NCI-H187 (cell line): Measurements from ENCODE around the gene STON2.
"Not testable (repeated sequence)": the region's sequence is repeated elsewhere in the genome, so short reads cannot be mapped to it uniquely, and the experiment has no call there.

Experiments
- DNase-seq, 2 experiments: peaks; one replicate each; lab custom pipeline; 2025; lab: John Stamatoyannopoulos, UW

The STON2 gene

GRCh38 chr14:81380009-81380408, 20.1 kb downstream of the STON2 start:
- DNase-seq: not testable (repeated sequence)

- no peak for DNase-seq
Observed at GRCh38 chr14:81371802-81372201, 28.3 kb downstream of the STON2 start.

GRCh38 chr14:81367563-81367962, 32.6 kb downstream of the STON2 start:
- DNase-seq: no peak

GRCh38 chr14:81366884-81367283, 33.2 kb downstream of the STON2 start:
- DNase-seq: no peak

GRCh38 chr14:81366214-81366613, 33.9 kb downstream of the STON2 start:
- no peak for DNase-seq

- no peak for DNase-seq
Observed at GRCh38 chr14:81363746-81364378, 36.3 kb downstream of the STON2 start.

GRCh38 chr14:81353691-81354323, 46.3 kb downstream of the STON2 start:
- DNase-seq: no peak

GRCh38 chr14:81352413-81352812, 47.7 kb downstream of the STON2 start:
- DNase-seq: no peak

- no peak for DNase-seq
Observed at GRCh38 chr14:81351205-81351604, 48.9 kb downstream of the STON2 start.

- no peak for DNase-seq
Observed at GRCh38 chr14:81350344-81351130, 49.6 kb downstream of the STON2 start.

- DNase-seq: no peak
Observed at GRCh38 chr14:81348061-81348460, 52.1 kb downstream of the STON2 start.

GRCh38 chr14:81345781-81346180, 54.3 kb downstream of the STON2 start:
- no peak for DNase-seq

- DNase-seq: no peak
Observed at GRCh38 chr14:81344481-81345160, 55.5 kb downstream of the STON2 start.

GRCh38 chr14:81343701-81344100, 56.4 kb downstream of the STON2 start:
- DNase-seq: no peak

GRCh38 chr14:81342850-81343580, 57.1 kb downstream of the STON2 start:
- no peak for DNase-seq

- DNase-seq: no peak
Observed at GRCh38 chr14:81341781-81342180, 58.3 kb downstream of the STON2 start.

- peak; percentile 54 to 66 for DNase-seq
Observed at GRCh38 chr14:81341370-81341769, 58.8 kb downstream of the STON2 start.

- DNase-seq: no peak
Observed at GRCh38 chr14:81340201-81340600, 59.9 kb downstream of the STON2 start.

GRCh38 chr14:81337073-81337472, 63.1 kb downstream of the STON2 start:
- DNase-seq: no peak

GRCh38 chr14:81336009-81336408, 64.1 kb downstream of the STON2 start:
- DNase-seq: no peak

GRCh38 chr14:81332725-81333124, 67.4 kb downstream of the STON2 start:
- DNase-seq: no peak
